PC-9 (cell line): ENCODE measurements around the gene ATP4A.

ENCODE experiments used
- CTCF ChIP-seq: fragments of 200-600 bp; sonication (generic); conservative IDR thresholded peaks from 2 replicates; pipeline ENCODE4 v1.6.1; 2017; ENCODE audit warnings: mixed run types, antibody characterized with exemption, mild to moderate bottlenecking, moderate library complexity
- EZH2 ChIP-seq: fragments of 200-600 bp; sonication (generic); IDR thresholded peaks from 2 replicates; pipeline ENCODE4 v1.8.0; 2017; ENCODE audit warnings: antibody characterized with exemption, low read depth

- TF ChIP-seq CTCF (no peak), EZH2 (no peak)
Measured at GRCh38 chr19:35533822-35534392, 29.6 kb downstream of the ATP4A start.
